Sigmoid colon (tissue), 7 donors: ENCODE results near the gene SCN1B. TPM values are rescaled to one million over a fixed set of nuclear protein-coding genes. Genes with fewer than 3 reads are reported as not detected.

ENCODE experiments used
- DNase-seq: peaks from one replicate; pipeline ENCODE4 v3.0.0-alpha.2; 2019
- H3K27ac ChIP-seq, 4 donors: fragments of 200-600 bp; sonication (generic); one replicate each; pipeline ENCODE4 v1.5.1; 2016 to 2019; ENCODE audit warnings: mild to moderate bottlenecking in 1 of 4
- H3K27me3 ChIP-seq, 3 donors: fragments of 200-600 bp; sonication (generic); one replicate each; pipeline ENCODE4 v1.5.1; 2019; ENCODE audit warnings: mild to moderate bottlenecking in 1 of 3
- H3K36me3 ChIP-seq, 4 donors: fragments of 200-600 bp; sonication (generic); one replicate each; pipeline ENCODE4 v1.5.1; 2016 to 2019
- H3K4me1 ChIP-seq, 4 donors: fragments of 200-600 bp; sonication (generic); one replicate each; pipeline ENCODE4 v1.5.1; 2017 to 2019
- H3K4me3 ChIP-seq, 4 donors: fragments of 200-600 bp; sonication (generic); one replicate each; pipeline ENCODE4 v1.5.1; 2017 to 2019; ENCODE audit warnings: mild to moderate bottlenecking in 2 of 4, moderate library complexity in 1 of 4
- H3K9me3 ChIP-seq, 4 donors: fragments of 200-600 bp in 3 of 4; sonication (generic) in 3 of 4; one replicate each; pipeline versions ENCODE4 v1.5.1 to v1.6.1; 2013 to 2019
- EP300 ChIP-seq, 4 donors: sonication (generic); formaldehyde crosslinking; IDR thresholded peaks; one replicate each; pipeline ENCODE4 v1.6.1; 2017; ENCODE audit warnings: antibody characterized with exemption in 4 of 4
- POLR2A ChIP-seq, 2 donors: fragments of 450-650 bp; IDR thresholded peaks; one replicate each; pipeline ENCODE4 v1.6.1; 2016; ENCODE audit warnings: antibody characterized with exemption in 2 of 2, mild to moderate bottlenecking in 2 of 2, moderate library complexity in 2 of 2
- POLR2AphosphoS5 ChIP-seq, 4 donors: sonication (generic); formaldehyde crosslinking; IDR thresholded peaks; one replicate each; pipeline ENCODE4 v1.6.1; 2017; ENCODE audit warnings: antibody characterized with exemption in 4 of 4
- WGBS, 2 donors: extraction: QIAGEN DNeasy Blood & Tissue Kit; methylation state at CpG; one replicate each; pipeline ENCODE4 v1.1.7; 2013; 5-methylcytosine and 5-hydroxymethylcytosine counted together
- intact Hi-C: fragments of 100-400 bp; cut with DNase I; formaldehyde crosslinking; loops from one replicate; pipeline ENCODE4 v1.15.1; 2023
- polyA plus RNA-seq, 3 donors: library from polyadenylated mRNA; stranded (reverse); fragments of 200-250 nt; gene quantifications; one replicate each; pipeline ENCODE4 v1.2.3, GENCODE V29; 2013
- total RNA-seq, 4 donors: library from RNA; depleted of rRNA; stranded (reverse); fragments of >200 nt; gene quantifications; one replicate each; pipeline ENCODE4 v1.1.0, GENCODE V29; 2016
- TF ChIP-seq, protein P1 (sequence below), 4 experiments: fragments of 450-650 bp in 3 of 4; fragments of 200-600 bp in 1 of 4; IDR thresholded peaks; one replicate each; pipeline ENCODE4 v1.5.1; 2016 to 2019; ENCODE audit warnings: antibody characterized with exemption in 4 of 4, mild to moderate bottlenecking in 3 of 4, moderate library complexity in 2 of 4
- donor health status: healthy with polysubstance abuse.
- donor health status: Bipolar disorder and iron deficiency.
- donor health status: healthy.

Gene SCN1B
- total and polyA plus RNA-seq, 7 donors = 3.0 to 10.0 (median 5.7) TPM

DNA sequence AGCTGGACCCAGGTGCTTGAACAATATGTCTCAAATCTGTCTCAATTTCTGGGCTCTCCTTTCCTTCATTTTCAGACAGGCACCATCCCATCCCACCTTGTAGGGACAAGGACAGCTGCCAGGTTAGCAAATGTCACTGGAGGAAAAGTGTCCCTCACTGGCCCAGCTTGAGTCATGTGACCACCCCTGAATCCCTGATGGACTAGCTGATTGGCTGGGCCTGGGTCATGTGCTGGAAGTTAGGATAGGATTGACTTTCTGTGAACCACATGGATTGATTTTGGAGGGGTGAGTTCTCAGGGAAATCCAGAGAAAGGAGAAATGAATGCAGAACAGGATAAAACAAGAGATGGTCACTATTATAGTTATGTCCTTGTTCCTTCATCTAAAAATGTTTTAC is 57.1 kb downstream of the SCN1B start:
- DNase-seq = no peak
- no peak overlapping the region for H3K4me3 ChIP-seq
- intact Hi-C loops = no loop called here
- H3K27me3 ChIP-seq = peaks cover 0 to 27% (median 23%) of the 10 kb centered on the region in 3 donors
- H3K36me3 ChIP-seq = no peaks in the 10 kb centered on the region
- no peak overlapping the region for H3K27ac ChIP-seq
- H3K9me3 ChIP-seq = no peaks in the 10 kb centered on the region
- peaks cover 0 to 11% (median 7%) of the 10 kb centered on the region in 4 donors for H3K4me1 ChIP-seq
- TF ChIP-seq EP300 (IDR thresholded peaks at IDR 0.05) (no peak), POLR2A (IDR thresholded peaks at IDR 0.05) (no peak), POLR2AphosphoS5 (IDR thresholded peaks at IDR 0.05) (no peak)
- TF ChIP-seq, protein P1, sequence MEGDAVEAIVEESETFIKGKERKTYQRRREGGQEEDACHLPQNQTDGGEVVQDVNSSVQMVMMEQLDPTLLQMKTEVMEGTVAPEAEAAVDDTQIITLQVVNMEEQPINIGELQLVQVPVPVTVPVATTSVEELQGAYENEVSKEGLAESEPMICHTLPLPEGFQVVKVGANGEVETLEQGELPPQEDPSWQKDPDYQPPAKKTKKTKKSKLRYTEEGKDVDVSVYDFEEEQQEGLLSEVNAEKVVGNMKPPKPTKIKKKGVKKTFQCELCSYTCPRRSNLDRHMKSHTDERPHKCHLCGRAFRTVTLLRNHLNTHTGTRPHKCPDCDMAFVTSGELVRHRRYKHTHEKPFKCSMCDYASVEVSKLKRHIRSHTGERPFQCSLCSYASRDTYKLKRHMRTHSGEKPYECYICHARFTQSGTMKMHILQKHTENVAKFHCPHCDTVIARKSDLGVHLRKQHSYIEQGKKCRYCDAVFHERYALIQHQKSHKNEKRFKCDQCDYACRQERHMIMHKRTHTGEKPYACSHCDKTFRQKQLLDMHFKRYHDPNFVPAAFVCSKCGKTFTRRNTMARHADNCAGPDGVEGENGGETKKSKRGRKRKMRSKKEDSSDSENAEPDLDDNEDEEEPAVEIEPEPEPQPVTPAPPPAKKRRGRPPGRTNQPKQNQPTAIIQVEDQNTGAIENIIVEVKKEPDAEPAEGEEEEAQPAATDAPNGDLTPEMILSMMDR (IDR thresholded peaks at IDR 0.05) = no peak

DNA sequence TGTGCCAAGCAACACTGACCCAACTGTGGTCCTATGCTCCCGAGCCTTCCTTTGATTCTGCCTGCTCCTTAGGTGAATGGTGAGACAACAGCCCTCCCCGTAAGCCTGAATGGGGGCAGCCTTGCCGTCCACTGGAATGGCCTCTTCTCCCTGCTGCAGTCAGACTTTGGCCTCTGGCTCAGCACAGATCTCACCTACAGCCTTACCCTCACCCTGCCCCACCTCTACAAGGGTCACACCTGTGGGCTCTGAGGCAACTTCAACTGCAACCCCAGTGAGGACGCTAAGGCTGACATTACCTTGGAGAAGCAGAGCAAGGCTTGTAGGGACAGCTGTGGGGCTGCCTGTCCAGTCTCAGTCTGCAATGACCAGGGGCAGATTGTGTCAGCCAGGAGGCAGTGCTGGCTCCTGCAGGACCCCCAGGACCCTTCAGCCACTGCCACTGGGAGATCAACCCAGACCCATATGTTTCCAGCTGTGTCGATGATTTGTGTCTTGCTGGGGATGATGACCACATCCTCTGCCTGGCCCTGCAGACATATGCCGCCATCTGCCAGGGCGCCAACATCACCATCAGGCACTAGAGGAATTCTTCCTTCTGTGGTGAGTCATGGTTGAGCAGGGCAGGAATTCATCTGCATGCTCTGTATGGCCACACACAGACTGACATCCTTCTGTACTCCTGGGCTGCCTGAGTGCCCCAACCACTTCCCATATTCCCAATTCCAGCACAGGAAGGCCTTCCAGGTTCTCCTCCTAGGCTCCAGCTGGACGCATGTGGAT is 58.1 kb downstream of the SCN1B start:
- Histone ChIP-seq H3K36me3 (no peaks in the 10 kb centered on the region), H3K4me3 (no peak overlapping the region), H3K9me3 (no peaks in the 10 kb centered on the region), H3K27ac (no peak overlapping the region), H3K4me1 (peaks cover 0 to 11% (median 7%) of the 10 kb centered on the region in 4 donors), H3K27me3 (peaks cover 0 to 27% (median 23%) of the 10 kb centered on the region in 3 donors)
- intact Hi-C loops = no loop called here
- TF ChIP-seq EP300 (IDR thresholded peaks at IDR 0.05) = no peak
- TF ChIP-seq POLR2AphosphoS5 (IDR thresholded peaks at IDR 0.05) = no peak
- no peak for TF ChIP-seq POLR2A (IDR thresholded peaks at IDR 0.05)
- TF ChIP-seq, protein P1 (IDR thresholded peaks at IDR 0.05) = no peak
- DNase-seq = no peak
- WGBS, 2 donors = 72 to 77% methylated on average over 8 of the region's 8 CpGs

DNA sequence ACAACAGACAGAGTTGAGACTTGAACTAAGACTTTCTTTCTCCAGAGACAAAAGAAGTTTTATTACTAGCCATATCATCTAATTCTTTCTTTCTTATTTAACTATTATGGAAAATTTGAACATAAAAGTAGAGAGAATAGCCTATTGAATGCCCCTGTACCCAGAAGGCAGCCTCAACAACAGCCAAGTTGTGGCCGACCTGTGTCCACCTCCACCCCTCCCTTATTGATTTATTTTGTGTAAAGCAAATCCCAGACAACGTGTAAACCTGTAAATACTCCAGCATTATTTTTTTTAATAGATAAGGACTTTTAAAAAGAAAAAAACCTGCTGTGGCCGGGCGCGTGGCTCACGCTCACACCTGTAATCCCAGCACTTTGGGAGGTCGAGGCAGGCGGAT is 59.3 kb downstream of the SCN1B start:
- TF ChIP-seq POLR2AphosphoS5 (IDR thresholded peaks at IDR 0.05) = no peak
- TF ChIP-seq, protein P1 (IDR thresholded peaks at IDR 0.05) = no peak
- no peak for TF ChIP-seq EP300 (IDR thresholded peaks at IDR 0.05)
- no peak for TF ChIP-seq POLR2A (IDR thresholded peaks at IDR 0.05)
- 82 to 88% methylated on average over 8 of the region's 8 CpGs for WGBS, 2 donors
- H3K36me3 ChIP-seq = no peaks in the 10 kb centered on the region
- DNase-seq = no peak
- H3K9me3 ChIP-seq = no peaks in the 10 kb centered on the region
- intact Hi-C loops = no loop called here
- peaks cover 0 to 27% (median 23%) of the 10 kb centered on the region in 3 donors for H3K27me3 ChIP-seq
- H3K4me1 ChIP-seq = peaks cover 0 to 11% (median 7%) of the 10 kb centered on the region in 4 donors
- H3K4me3 ChIP-seq = no peak overlapping the region
- H3K27ac ChIP-seq = no peak overlapping the region

Other genes starting within 250 kb of the SCN1B start
- 1 to 10 TPM; 1.7 to 3.9 (median 1.9) TPM for gene ZNF30, start 103.6 kb upstream of the SCN1B start, total RNA-seq
- gene ZNF30, start 103.6 kb upstream of the SCN1B start, polyA plus RNA-seq = 1 to 10 TPM in 1 of 3 donors, under 1 TPM in 2; 0.46 to 1.8 (median 0.60) TPM
- 1 to 10 TPM; 3.1 to 6.4 (median 4.2) TPM for gene ZNF792, start 66.2 kb upstream of the SCN1B start, total RNA-seq
- gene ZNF792, start 66.2 kb upstream of the SCN1B start, polyA plus RNA-seq = 1 to 10 TPM; 1.4 to 3.0 (median 1.8) TPM
- gene GRAMD1A, start 30.1 kb upstream of the SCN1B start, total RNA-seq = 10 to 100 TPM; 27.1 to 58.9 (median 43.0) TPM
- 10 to 100 TPM in 2 of 3 donors, 1 to 10 TPM in 1; 5.1 to 41.1 (median 12.0) TPM for gene GRAMD1A, start 30.1 kb upstream of the SCN1B start, polyA plus RNA-seq
- gene HPN, start 11.3 kb downstream of the SCN1B start, total RNA-seq = under 1 TPM in 3 of 4 donors, not detected in 1; 0.36 to 0.95 (median 0.66) TPM
- 1 to 10 TPM in 1 of 3 donors, under 1 TPM in 1, not detected in 1; 0.61 to 1.8 TPM for gene HPN, start 11.3 kb downstream of the SCN1B start, polyA plus RNA-seq
- 10 to 100 TPM in 2 of 4 donors, 1 to 10 TPM in 2; 3.7 to 15.3 (median 8.2) TPM for gene FXYD3, start 85.4 kb downstream of the SCN1B start, total RNA-seq
- gene FXYD3, start 85.4 kb downstream of the SCN1B start, polyA plus RNA-seq = 1,000 to 10,000 TPM; 2,472 to 3,333 (median 2,871) TPM
- gene LGI4, start 104.6 kb downstream of the SCN1B start, total RNA-seq = 10 to 100 TPM; 29.0 to 47.1 (median 35.1) TPM
- gene LGI4, start 104.6 kb downstream of the SCN1B start, polyA plus RNA-seq = 10 to 100 TPM in 1 of 3 donors, 1 to 10 TPM in 2; 4.2 to 35.7 (median 9.0) TPM
- gene FXYD1, start 108.4 kb downstream of the SCN1B start, total RNA-seq = 100 to 1,000 TPM in 1 of 4 donors, 10 to 100 TPM in 3; 39.1 to 107 (median 44.6) TPM
- 10 to 100 TPM in 2 of 3 donors, 1 to 10 TPM in 1; 6.0 to 57.7 (median 15.0) TPM for gene FXYD1, start 108.4 kb downstream of the SCN1B start, polyA plus RNA-seq
- gene FXYD7, start 112.8 kb downstream of the SCN1B start, total RNA-seq = 1 to 10 TPM in 1 of 4 donors, not detected in 3; 3.3 TPM
- gene FXYD7, start 112.8 kb downstream of the SCN1B start, polyA plus RNA-seq = 1 to 10 TPM in 1 of 3 donors, not detected in 2; 1.7 TPM
- 10 to 100 TPM; 20.1 to 32.4 (median 28.8) TPM for gene FXYD5, start 124.3 kb downstream of the SCN1B start, total RNA-seq
- 100 to 1,000 TPM in 1 of 3 donors, 10 to 100 TPM in 2; 18.5 to 102 (median 27.0) TPM for gene FXYD5, start 124.3 kb downstream of the SCN1B start, polyA plus RNA-seq
- gene FAM187B, start 198.3 kb downstream of the SCN1B start, total RNA-seq = not detected
- gene FAM187B, start 198.3 kb downstream of the SCN1B start, polyA plus RNA-seq = not detected
- 1 to 10 TPM in 3 of 4 donors, under 1 TPM in 1; 0.68 to 3.6 (median 2.3) TPM for gene LSR, start 218.5 kb downstream of the SCN1B start, total RNA-seq
- 100 to 1,000 TPM in 1 of 3 donors, 10 to 100 TPM in 2; 51.8 to 218 (median 61.9) TPM for gene LSR, start 218.5 kb downstream of the SCN1B start, polyA plus RNA-seq
- gene USF2, start 238.5 kb downstream of the SCN1B start, total RNA-seq = 100 to 1,000 TPM in 3 of 4 donors, 10 to 100 TPM in 1; 76.8 to 120 (median 102) TPM
- 10 to 100 TPM; 72.8 to 98.3 (median 76.3) TPM for gene USF2, start 238.5 kb downstream of the SCN1B start, polyA plus RNA-seq